ENCODE measurements around the gene ZNF853.

DNA sequence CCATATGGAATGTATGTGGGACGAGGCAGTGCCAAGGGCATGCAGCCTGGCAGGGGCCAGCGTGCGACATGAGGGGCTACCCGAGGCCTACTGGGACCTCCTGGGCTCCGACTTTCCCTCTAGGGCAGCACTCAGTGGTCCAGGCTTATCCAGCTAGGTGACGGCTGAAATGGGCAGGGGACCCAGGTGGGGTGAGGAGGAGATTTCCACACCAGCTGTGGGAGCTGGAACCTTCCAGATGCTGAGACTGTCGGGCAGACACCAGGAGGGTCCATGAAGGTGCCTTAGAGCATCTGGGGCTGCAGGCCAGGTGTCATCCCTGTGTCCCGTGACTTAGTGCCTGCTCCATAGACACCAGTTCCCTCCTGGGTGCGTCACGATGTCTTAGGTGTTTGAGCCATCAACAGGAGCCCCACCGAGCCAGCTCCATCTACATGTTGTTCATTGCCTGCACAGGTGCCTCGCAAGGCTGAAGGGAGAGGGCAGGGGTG, 35.2 kb downstream of the ZNF853 start:
- TF ChIP-seq CTCF (IDR thresholded peaks at IDR 0.05; ENCODE audit: insufficient read depth, low read length), result no peak
- TF ChIP-seq GABPA (IDR thresholded peaks at IDR 0.05; ENCODE audit: low read depth), result no peak
